BE2C (cell line): ENCODE measurements around the gene GPER1. TPM values are rescaled to one million over a fixed set of nuclear protein-coding genes. Genes with fewer than 3 reads are reported as not detected.
"Not testable (repeated sequence)": the region's sequence is repeated elsewhere in the genome, so short reads cannot be mapped to it uniquely, and the experiment has no call there.

Experiments
- DNase-seq: peaks from one replicate; pipeline ENCODE4 v3.0.0-alpha.2; 2020
- H3K27me3 ChIP-seq: fragments of 250-450 bp; sonication (Bioruptor Pico); 2 replicates; pipeline ENCODE4 v1.5.1; 2020; ENCODE audit warnings: mild to moderate bottlenecking
- H3K36me3 ChIP-seq: fragments of 250-450 bp; sonication (Bioruptor Pico); 2 replicates; pipeline ENCODE4 v1.5.1; 2020; ENCODE audit warnings: mild to moderate bottlenecking
- H3K4me1 ChIP-seq: fragments of 250-450 bp; sonication (Bioruptor Pico); 2 replicates; pipeline ENCODE4 v1.5.1; 2020
- H3K4me3 ChIP-seq: 2 replicates; pipeline ENCODE4 v1.5.1; 2011; ENCODE audit warnings: low read depth, low read length
- H3K9me3 ChIP-seq: fragments of 250-450 bp; sonication (Bioruptor Pico); 2 replicates; pipeline ENCODE4 v1.5.1; 2020
- CTCF ChIP-seq: IDR thresholded peaks from 2 replicates; pipeline ENCODE4 v1.5.1; 2012; ENCODE audit warnings: mild to moderate bottlenecking, low read depth, low read length
- polyA plus RNA-seq: library from polyadenylated mRNA; unstranded; fragments of >200 nt; gene quantifications from one replicate; pipeline ENCODE4 v1.2.1, GENCODE V29; 2012; ENCODE audit warnings: low read depth, missing spikeins; ENCODE audit not compliant: insufficient read length, insufficient read depth

GPER1 gene
- 6.5 TPM for polyA plus RNA-seq

- no peak for TF ChIP-seq CTCF
- DNase-seq, result peak; percentile 67
- Histone ChIP-seq H3K36me3 (peaks cover 8% of the 10 kb centered on the region), H3K4me3 (no peak within 1 kb of the TSS), H3K4me1 (peaks cover 16% of the 10 kb centered on the region), H3K9me3 (no peaks in the 10 kb centered on the region), H3K27me3 (no peaks in the 10 kb centered on the region)
These were observed at the start of gene GPER1 for GRCh38 chr7:1087952-1088920. TSS of gene GPER1 (plus strand) at chr7:1088113. CDS start at chr7:1091729, 3,616 bp downstream.

DNA sequence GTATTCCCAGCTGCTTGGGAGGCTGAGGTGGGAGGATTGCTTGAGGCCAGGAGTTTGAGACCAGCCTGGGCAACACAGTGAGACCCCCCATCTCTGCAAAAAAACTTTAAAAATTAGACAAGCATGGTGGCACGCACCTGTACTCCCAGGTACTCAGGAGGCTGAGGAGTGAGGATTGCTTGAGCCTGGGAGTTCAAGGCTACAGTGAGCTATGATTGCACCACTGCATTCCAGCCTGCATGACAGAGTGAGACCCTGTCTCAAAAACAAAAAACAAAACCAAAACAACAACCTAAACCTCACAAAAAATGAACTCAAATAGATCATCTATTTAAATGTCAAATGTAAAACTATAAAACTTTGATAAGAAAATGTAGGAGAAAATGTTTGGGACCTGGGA is 47.7 kb upstream of the GPER1 start:
- Histone ChIP-seq H3K4me3 (peak overlapping the region; percentile 63), H3K4me1 (peaks cover 11% of the 10 kb centered on the region)
- not testable (repeated sequence) for H3K36me3 ChIP-seq, H3K9me3 ChIP-seq, DNase-seq, H3K27me3 ChIP-seq

DNA sequence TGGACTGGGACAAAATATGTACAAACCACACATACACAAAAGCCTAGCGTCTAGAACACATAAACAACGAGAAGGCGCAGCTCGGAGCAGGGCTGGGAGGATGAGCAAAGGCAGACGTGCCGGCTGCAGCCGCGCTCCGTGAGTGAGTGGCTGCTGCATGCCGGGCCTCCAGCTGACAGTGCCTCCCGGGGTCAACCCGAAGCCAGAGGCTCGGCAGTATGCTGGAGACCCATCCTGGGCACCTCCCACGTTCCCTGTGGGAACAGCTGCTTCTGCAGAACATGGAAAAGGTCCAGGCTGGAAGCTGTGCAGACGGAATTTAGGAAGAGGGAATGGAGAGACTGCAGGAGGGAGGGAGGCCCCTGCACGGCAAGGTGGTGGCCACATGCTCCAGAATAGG is 47.1 kb upstream of the GPER1 start:
- H3K27me3 ChIP-seq, result no peaks in the 10 kb centered on the region
- peaks cover 5% of the 10 kb centered on the region; the same call in 1 of the 2 replicates for H3K36me3 ChIP-seq
- H3K9me3 ChIP-seq, result no peaks in the 10 kb centered on the region
- H3K4me3 ChIP-seq, result peak overlapping the region; percentile 63
- H3K4me1 ChIP-seq, result peaks cover 11% of the 10 kb centered on the region
- no peak for TF ChIP-seq CTCF
- peak; percentile 78 for DNase-seq

DNA sequence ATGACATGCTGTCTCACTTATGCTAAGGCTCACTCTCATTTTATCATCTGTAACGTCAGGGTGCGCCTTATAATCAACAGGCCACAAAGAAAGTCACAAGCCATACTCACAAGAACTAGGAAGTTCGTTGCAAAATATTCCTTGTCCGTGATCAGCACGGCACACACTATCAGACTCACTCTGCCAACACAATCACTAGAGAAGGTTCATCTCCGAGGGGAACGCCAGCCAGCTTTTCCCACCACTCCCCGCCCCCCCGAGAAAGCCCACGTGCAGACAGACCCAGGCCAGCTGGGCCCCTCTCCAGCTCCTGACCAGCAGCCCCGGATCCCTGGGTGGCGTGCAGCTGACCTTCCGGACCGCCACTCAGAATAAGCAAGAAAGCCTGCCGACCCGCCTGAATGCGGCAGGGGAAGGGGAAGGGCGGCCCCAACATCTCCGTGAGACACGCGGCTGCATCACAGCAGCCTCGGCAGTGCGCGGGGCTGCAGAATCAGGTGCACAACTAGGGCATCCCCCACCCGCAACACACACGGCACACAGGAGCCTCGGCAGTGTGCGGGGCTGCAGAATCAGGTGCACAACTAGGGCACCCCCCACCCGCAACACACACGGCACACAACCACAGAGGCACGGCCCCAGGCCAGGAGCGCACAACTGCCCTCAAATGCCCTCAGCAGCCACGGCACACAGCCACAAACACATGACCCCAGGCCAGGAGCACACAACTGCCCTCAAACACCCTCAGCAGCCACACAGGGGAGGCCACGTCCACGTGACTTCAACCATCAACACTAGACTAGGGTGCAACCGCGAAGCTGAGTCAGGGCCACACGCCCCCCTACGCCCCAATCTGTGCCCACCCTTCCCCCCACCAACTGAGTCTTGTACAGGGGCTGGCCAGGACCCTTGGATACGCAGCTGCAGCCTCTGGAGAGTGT is 46.1 kb upstream of the GPER1 start:
- Histone ChIP-seq H3K4me3 (peak overlapping the region; percentile 63), H3K9me3 (no peaks in the 10 kb centered on the region), H3K4me1 (peaks cover 13% of the 10 kb centered on the region), H3K27me3 (no peaks in the 10 kb centered on the region), H3K36me3 (peaks cover 4% of the 10 kb centered on the region; the same call in 1 of the 2 replicates)
- TF ChIP-seq CTCF, result no peak
- no peak for DNase-seq

GRCh38 chr7:1042492-1042833 is 45.5 kb upstream of the GPER1 start:
- Histone ChIP-seq H3K9me3 (no peaks in the 10 kb centered on the region), H3K4me1 (peaks cover 19% of the 10 kb centered on the region), H3K27me3 (no peaks in the 10 kb centered on the region), H3K36me3 (peaks cover 4% of the 10 kb centered on the region; the same call in 1 of the 2 replicates), H3K4me3 (no peak overlapping the region)
- no peak for TF ChIP-seq CTCF
- no peak for DNase-seq

GRCh38 chr7:1043552-1044188 is 44.2 kb upstream of the GPER1 start:
- TF ChIP-seq CTCF, result no peak

More at GRCh38 chr7:1043552-1044188, 44.2 kb upstream of the GPER1 start:
- H3K36me3 ChIP-seq, result peaks cover 4% of the 10 kb centered on the region; the same call in 1 of the 2 replicates
- no peaks in the 10 kb centered on the region for H3K27me3 ChIP-seq
- no peaks in the 10 kb centered on the region for H3K9me3 ChIP-seq
- DNase-seq, result no peak
- peaks cover 23% of the 10 kb centered on the region for H3K4me1 ChIP-seq
- H3K4me3 ChIP-seq, result peak overlapping the region; percentile 41
